Hepatocyte (in vitro differentiated cells): Measurements from ENCODE around the gene TEX261. TPM values are rescaled to one million over a fixed set of nuclear protein-coding genes. Genes with fewer than 3 reads are reported as not detected.

ENCODE experiments used
- DNase-seq: peaks from one replicate; pipeline ENCODE4 v3.0.0-alpha.2; 2016; ENCODE audit warnings: low spot score
- H2AFZ ChIP-seq: fragments of 200-600 bp; sonication (generic); 2 replicates; pipeline ENCODE4 v1.6.0; 2016; ENCODE audit warnings: antibody characterized with exemption, mild to moderate bottlenecking
- H3K27ac ChIP-seq: fragments of 200-600 bp; sonication (generic); 2 replicates; pipeline ENCODE4 v1.5.1; 2016; ENCODE audit warnings: mild to moderate bottlenecking
- H3K27me3 ChIP-seq: fragments of 200-600 bp; sonication (generic); 2 replicates; pipeline ENCODE4 v1.6.1; 2016
- H3K36me3 ChIP-seq: fragments of 200-600 bp; sonication (generic); replicated peaks from 2 replicates; pipeline ENCODE4 v1.5.1; 2016; ENCODE audit warnings: low read depth; ENCODE audit not compliant: insufficient read depth
- H3K4me1 ChIP-seq: fragments of 200-600 bp; sonication (generic); 2 replicates; pipeline ENCODE4 v1.5.1; 2016; ENCODE audit warnings: mild to moderate bottlenecking, moderate library complexity; ENCODE audit not compliant: insufficient read depth
- H3K4me2 ChIP-seq: fragments of 200-600 bp; sonication (generic); 2 replicates; pipeline ENCODE4 v1.6.0; 2016
- H3K4me3 ChIP-seq: fragments of 200-600 bp; sonication (generic); 2 replicates; pipeline ENCODE4 v1.5.1; 2016; ENCODE audit warnings: mild to moderate bottlenecking
- H3K79me2 ChIP-seq: fragments of 200-600 bp; sonication (generic); 2 replicates; pipeline ENCODE4 v1.6.0; 2017; ENCODE audit warnings: mild to moderate bottlenecking
- H3K9me2 ChIP-seq: fragments of 200-600 bp; sonication (generic); replicated peaks from 2 replicates; pipeline ENCODE4 v1.6.0; 2017; ENCODE audit warnings: mild to moderate bottlenecking; ENCODE audit not compliant: insufficient read depth
- H3K9me3 ChIP-seq: fragments of 200-600 bp; sonication (generic); 2 replicates; pipeline ENCODE4 v1.5.1; 2016; ENCODE audit warnings: low read depth, mild to moderate bottlenecking
- H4K20me1 ChIP-seq: fragments of 200-600 bp; sonication (generic); 2 replicates; pipeline ENCODE4 v1.6.0; 2016; ENCODE audit warnings: mild to moderate bottlenecking; ENCODE audit not compliant: insufficient read depth, poor library complexity, severe bottlenecking
- CTCF ChIP-seq: fragments of 200-600 bp; sonication (generic); IDR thresholded peaks from 2 replicates; pipeline ENCODE4 v1.5.1; 2016; ENCODE audit warnings: antibody characterized with exemption, mild to moderate bottlenecking; ENCODE audit not compliant: poor library complexity
- EZH2 ChIP-seq: fragments of 200-600 bp; sonication (generic); IDR thresholded peaks from 2 replicates; pipeline ENCODE4 v1.6.1; 2016; ENCODE audit warnings: antibody characterized with exemption, mild to moderate bottlenecking, borderline replicate concordance
- EZH2phosphoT487 ChIP-seq: fragments of 200-600 bp; sonication (generic); IDR thresholded peaks from one replicate; pipeline ENCODE4 v1.6.1; 2018; ENCODE audit warnings: antibody characterized with exemption, mild to moderate bottlenecking, low read depth, moderate library complexity; ENCODE audit not compliant: unreplicated experiment, severe bottlenecking
- WGBS: methylation state at CpG from one replicate; pipeline ENCODE4 v1.1.6; 2016; ENCODE audit warnings: low lambda C conversion rate; ENCODE audit errors: missing lambda C conversion rate; 5-methylcytosine and 5-hydroxymethylcytosine counted together
- polyA plus RNA-seq: library from polyadenylated mRNA; unstranded; fragments of >200 nt; fragmentation: Nextera tagmentation; extraction: Ambion mirVana; gene quantifications from 2 replicates; pipeline ENCODE4 v1.2.1, GENCODE V29; 2016
- total RNA-seq: library from RNA; depleted of rRNA; stranded (reverse); fragments of >200 nt; gene quantifications from 2 replicates; pipeline ENCODE4 v1.2.3, GENCODE V29; 2014

TEX261 gene
- total and polyA plus RNA-seq, 2 experiments from 2014 or later: 41.5 to 81.0 TPM

DNA sequence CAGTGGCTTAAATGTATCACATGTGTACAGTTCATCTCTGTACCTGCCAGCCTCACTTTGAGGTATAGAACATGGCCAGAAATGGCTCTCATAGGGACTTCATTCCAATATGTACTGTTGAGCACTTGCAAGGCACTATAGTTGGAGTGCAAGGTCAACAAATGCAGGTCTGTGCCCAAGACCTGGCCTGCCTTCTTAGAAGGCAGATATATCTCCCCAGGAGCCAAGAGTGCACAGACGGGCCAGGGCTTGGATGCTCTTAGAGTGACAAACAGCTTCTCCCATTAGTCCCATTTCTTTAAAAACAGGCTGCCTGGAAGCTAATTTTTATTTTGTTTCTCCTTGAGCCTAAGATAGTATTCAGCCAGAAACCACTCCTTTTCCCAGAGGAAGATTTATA, 7.3 kb downstream of the TEX261 start:
- Histone ChIP-seq H3K4me2 (no peak overlapping the region), H3K36me3 (no peaks in the 10 kb centered on the region)
- WGBS: 87% methylated on average over 1 of the region's 1 CpG

DNA sequence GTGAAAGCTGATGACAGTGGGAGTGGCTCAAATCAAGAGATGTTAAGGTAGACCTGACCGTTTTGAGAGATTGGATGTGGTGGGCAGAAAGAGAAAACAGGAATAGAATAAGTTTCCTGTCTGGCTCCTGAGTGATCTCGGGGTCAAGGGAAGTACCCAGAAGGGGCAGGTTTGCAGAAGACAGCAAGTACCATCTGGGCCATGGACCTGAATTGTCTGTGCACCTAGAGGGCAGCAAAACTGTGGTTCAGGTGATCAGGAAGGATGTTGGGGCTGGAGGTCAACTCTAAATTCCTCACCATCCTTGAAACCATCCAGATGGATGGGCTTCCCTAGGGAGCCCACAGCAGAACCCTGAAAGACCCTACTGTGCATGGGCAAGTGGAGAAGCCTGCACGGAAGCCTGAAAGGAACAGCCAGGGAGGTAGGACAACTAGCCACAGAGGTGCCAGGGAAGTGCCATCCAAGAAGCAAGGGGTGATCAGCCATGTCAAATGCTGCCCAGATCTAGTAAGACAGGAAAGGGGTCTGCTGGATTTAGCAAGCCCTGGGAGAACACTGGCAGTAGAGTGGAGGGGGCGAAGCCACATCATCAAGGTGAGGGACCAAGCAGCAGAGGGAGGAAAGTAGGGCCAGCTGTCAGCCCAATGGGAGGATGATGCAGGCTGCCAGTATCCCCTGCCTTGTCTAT, 8.0 kb downstream of the TEX261 start:
- DNase-seq: no peak
- TF ChIP-seq CTCF (no peak), EZH2phosphoT487 (no peak), EZH2 (no peak)
- Histone ChIP-seq H3K79me2 (no peaks in the 10 kb centered on the region), H3K36me3 (no peaks in the 10 kb centered on the region), H3K9me2 (no peaks in the 10 kb centered on the region), H3K4me2 (no peak overlapping the region), H3K4me3 (no peak overlapping the region), H3K4me1 (no peaks in the 10 kb centered on the region), H2AFZ (no peak overlapping the region), H3K27ac (no peak overlapping the region), H3K27me3 (no peaks in the 10 kb centered on the region), H3K9me3 (no peaks in the 10 kb centered on the region), H4K20me1 (no peaks in the 10 kb centered on the region)
- WGBS: 94% methylated on average over 4 of the region's 4 CpGs

More for the DNA sequence above, 7.3 kb downstream of the TEX261 start:
- TF ChIP-seq EZH2phosphoT487: no peak
- no peak for TF ChIP-seq CTCF
- no peak for TF ChIP-seq EZH2
- Histone ChIP-seq H3K9me3 (no peaks in the 10 kb centered on the region), H3K79me2 (peaks cover 3% of the 10 kb centered on the region), H3K4me3 (no peak overlapping the region), H3K27me3 (no peaks in the 10 kb centered on the region), H4K20me1 (no peaks in the 10 kb centered on the region), H3K27ac (no peak overlapping the region), H3K4me1 (no peaks in the 10 kb centered on the region), H3K9me2 (no peaks in the 10 kb centered on the region), H2AFZ (no peak overlapping the region)
- no peak for DNase-seq

DNA sequence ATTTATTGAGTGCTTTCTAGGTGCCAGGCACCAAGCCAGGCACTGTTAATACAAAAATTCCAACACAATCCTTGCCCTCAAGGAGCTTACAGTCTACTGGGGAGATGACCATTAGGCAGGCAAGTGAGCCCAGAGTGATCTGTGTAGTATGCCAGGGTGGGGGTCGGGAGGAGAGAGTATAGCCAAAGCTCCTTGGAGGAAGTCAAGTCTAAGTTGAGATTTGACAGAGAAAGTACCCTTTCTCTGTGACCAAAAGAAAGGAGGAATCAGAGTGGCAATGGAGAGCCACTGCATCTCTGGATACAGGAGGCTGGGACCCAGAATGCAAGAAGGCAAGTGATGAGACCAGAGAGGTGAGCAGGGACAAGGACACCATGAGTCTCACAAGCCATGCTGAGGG, 8.7 kb downstream of the TEX261 start:
- H3K27ac ChIP-seq: no peak overlapping the region
- H3K27me3 ChIP-seq: no peaks in the 10 kb centered on the region
- no peak overlapping the region for H2AFZ ChIP-seq
- 88% methylated on average over 1 of the region's 1 CpG for WGBS
- no peak for TF ChIP-seq EZH2
- no peak for TF ChIP-seq EZH2phosphoT487
- no peak for TF ChIP-seq CTCF
- H3K9me3 ChIP-seq: no peaks in the 10 kb centered on the region
- H4K20me1 ChIP-seq: no peaks in the 10 kb centered on the region
- no peaks in the 10 kb centered on the region for H3K79me2 ChIP-seq
- no peaks in the 10 kb centered on the region for H3K36me3 ChIP-seq
- H3K9me2 ChIP-seq: no peaks in the 10 kb centered on the region
- no peak for DNase-seq
- H3K4me1 ChIP-seq: no peaks in the 10 kb centered on the region
- H3K4me3 ChIP-seq: no peak overlapping the region
- H3K4me2 ChIP-seq: no peak overlapping the region
